Activated CD8-positive, alpha-beta memory T cell treated with anti-CD3 and anti-CD28 coated beads, Interleukin-2, amount 10 ng/mL, durations not matched to agents 7 days and 5 days (primary cell): ENCODE data around the gene TRAPPC12. TPM values are rescaled to one million over a fixed set of nuclear protein-coding genes. Genes with fewer than 3 reads are reported as not detected.
A peak's percentile ranks its signal among the peaks of the same experiment; 100 is the strongest.

Experiments
- ATAC-seq: fragments of 150-1000 bp; cut with Tn5 transposase; one replicate; pipeline ENCODE4 v1.10.0; 2021; ENCODE audit warnings: moderate library complexity
- CTCF ChIA-PET: fragments of 350-600 bp; sonication (Branson Sonifier 250); formaldehyde crosslinking; loops from one replicate; lab custom pipeline; 2021; ENCODE audit warnings: antibody characterized with exemption; lab: Charles Lee
- DNase-seq: peaks from one replicate; pipeline ENCODE4 v3.0.0-alpha.2; 2020
- H3K27ac Mint-ChIP-seq: one replicate; pipeline ENCODE4 v1.8.0; 2021; ENCODE audit warnings: mild to moderate bottlenecking, mixed read lengths
- H3K27me3 Mint-ChIP-seq: one replicate; pipeline ENCODE4 v1.8.0; 2021; ENCODE audit warnings: mixed read lengths
- H3K36me3 Mint-ChIP-seq: one replicate; pipeline ENCODE4 v1.8.0; 2021; ENCODE audit warnings: mild to moderate bottlenecking, mixed read lengths
- H3K4me1 Mint-ChIP-seq: one replicate; pipeline ENCODE4 v1.8.0; 2021; ENCODE audit warnings: mixed read lengths
- H3K4me3 Mint-ChIP-seq: one replicate; pipeline ENCODE4 v1.8.0; 2021; ENCODE audit warnings: mild to moderate bottlenecking, moderate library complexity, mixed read lengths
- H3K9me3 Mint-ChIP-seq: one replicate; pipeline ENCODE4 v1.8.0; 2022; ENCODE audit warnings: low read depth, mixed read lengths
- total RNA-seq, 2 experiments: library from RNA; stranded (reverse); gene quantifications; one replicate each; pipeline ENCODE4 v1.2.3, GENCODE V29; 2021

The TRAPPC12 gene
- total RNA-seq, 2 experiments from 2014 or later = 75.8 to 97.5 TPM

DNA sequence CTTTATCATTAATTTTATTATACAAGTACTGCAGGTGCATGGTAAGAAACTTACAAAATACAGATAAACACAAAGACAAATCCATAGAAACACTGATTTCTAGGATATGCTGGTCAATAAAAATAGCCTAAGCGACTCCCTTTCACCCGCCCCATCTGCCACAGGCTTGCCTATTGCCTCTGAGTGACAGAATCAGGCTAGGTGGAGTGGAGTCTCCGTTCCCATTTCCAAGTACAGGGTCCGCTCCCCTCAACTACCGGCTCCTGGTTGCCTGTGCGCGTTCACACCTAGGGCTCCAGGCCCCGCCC is 201 bp upstream of the TRAPPC12 start:
- no peaks in the 10 kb centered on the region for H3K27me3 Mint-ChIP-seq
- no peaks in the 10 kb centered on the region for H3K9me3 Mint-ChIP-seq
- no peak for ATAC-seq
- H3K4me3 Mint-ChIP-seq = peak overlapping the region; percentile 100
- DNase-seq = no peak
- H3K36me3 Mint-ChIP-seq = peaks cover 15% of the 10 kb centered on the region
- peaks cover 51% of the 10 kb centered on the region for H3K4me1 Mint-ChIP-seq
- CTCF ChIA-PET = interaction anchor here (1.0 to 2.5 kb wide), 4 partner anchors 16 to 273 kb away, joined by 3 to 7 read pairs (median 4); no protein-coding TSS in a partner anchor
- H3K27ac Mint-ChIP-seq = peak overlapping the region; percentile 94

DNA sequence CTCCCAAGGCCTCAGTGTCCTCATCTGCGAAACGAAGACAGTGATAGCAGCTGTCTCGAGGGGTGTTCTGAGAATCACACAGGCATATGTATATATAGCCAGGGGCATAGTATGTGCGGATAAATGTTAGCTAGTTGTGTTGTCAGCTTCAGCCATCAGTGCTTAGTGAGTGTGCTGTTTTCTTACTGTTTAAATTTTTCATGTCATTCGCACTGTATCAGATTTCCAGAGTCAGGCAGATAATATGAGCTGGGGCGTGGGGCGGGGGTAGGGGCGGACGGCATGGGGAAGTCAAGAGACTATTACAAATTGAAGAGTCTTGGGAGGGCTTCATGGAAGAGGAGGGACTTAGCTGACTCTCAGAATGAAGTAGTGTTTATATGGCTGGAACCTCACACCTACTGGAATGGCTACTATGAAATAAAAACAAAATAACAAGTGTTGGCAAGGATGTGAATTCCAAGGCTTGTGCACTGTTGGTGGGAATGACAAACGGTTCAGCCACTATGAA is 7.0 kb downstream of the TRAPPC12 start:
- CTCF ChIA-PET = interaction anchor here (1.3 to 1.6 kb wide), 3 partner anchors 9 to 38 kb away, joined by 3 to 5 read pairs (median 3); no protein-coding TSS in a partner anchor
- Mint-ChIP-seq H3K36me3 (peaks cover 36% of the 10 kb centered on the region), H3K27me3 (no peaks in the 10 kb centered on the region)

DNA sequence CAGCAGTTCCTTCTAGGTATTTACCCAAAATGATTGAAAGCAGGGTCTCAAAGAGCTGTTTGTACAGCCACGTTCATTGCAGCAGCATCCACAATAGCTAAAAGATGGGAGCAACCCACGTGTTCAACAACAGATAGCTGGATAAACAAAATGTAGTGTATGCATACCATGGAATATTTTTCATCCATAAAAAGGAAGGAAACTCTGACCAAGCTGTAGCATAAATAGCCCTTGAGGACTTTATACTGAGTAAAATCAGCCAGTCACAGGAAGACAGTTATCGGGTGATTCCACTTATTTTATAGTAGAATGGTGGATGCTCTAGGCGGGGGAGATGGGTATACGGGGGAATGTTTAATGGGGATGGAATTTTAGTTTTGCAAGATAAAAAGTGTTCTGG is 7.5 kb downstream of the TRAPPC12 start:
- H3K4me3 Mint-ChIP-seq = no peak overlapping the region
- CTCF ChIA-PET = interaction anchor here (1.3 to 1.6 kb wide), 2 partner anchors 8 to 28 kb away, joined by 3 read pairs; no protein-coding TSS in a partner anchor
- no peak overlapping the region for H3K27ac Mint-ChIP-seq
- H3K4me1 Mint-ChIP-seq = peaks cover 15% of the 10 kb centered on the region
- peaks cover 32% of the 10 kb centered on the region for H3K36me3 Mint-ChIP-seq
- ATAC-seq (no peak), DNase-seq (no peak)
- no peaks in the 10 kb centered on the region for H3K27me3 Mint-ChIP-seq
- H3K9me3 Mint-ChIP-seq = no peaks in the 10 kb centered on the region

More for the DNA sequence above, 7.0 kb downstream of the TRAPPC12 start:
- no peak for ATAC-seq
- Mint-ChIP-seq H3K4me3 (no peak overlapping the region), H3K9me3 (no peaks in the 10 kb centered on the region), H3K27ac (no peak overlapping the region), H3K4me1 (peaks cover 19% of the 10 kb centered on the region)
- no peak for DNase-seq

DNA sequence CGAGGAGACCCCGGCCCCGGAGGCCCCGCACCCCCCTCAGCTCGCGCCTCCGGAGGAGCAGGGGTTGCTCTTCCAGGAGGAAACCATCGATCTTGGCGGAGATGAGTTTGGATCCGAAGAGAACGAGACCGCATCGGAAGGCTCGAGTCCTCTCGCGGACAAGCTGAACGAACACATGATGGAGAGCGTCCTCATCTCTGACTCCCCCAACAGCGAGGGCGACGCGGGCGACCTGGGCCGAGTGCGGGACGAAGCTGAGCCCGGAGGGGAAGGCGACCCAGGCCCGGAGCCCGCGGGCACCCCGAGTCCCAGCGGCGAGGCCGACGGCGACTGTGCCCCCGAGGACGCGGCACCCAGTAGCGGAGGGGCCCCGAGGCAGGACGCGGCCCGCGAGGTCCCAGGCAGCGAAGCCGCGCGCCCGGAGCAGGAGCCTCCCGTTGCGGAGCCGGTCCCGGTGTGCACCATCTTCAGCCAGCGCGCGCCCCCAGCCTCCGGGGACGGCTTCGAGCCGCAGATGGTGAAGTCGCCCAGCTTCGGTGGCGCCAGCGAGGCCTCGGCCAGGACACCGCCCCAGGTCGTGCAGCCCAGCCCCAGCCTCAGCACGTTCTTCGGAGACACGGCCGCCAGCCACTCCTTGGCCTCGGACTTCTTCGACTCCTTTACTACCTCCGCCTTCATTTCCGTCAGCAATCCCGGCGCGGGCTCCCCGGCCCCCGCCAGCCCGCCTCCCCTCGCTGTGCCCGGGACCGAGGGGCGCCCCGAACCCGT is 8.3 kb downstream of the TRAPPC12 start:
- Mint-ChIP-seq H3K4me1 (peaks cover 15% of the 10 kb centered on the region), H3K9me3 (no peaks in the 10 kb centered on the region), H3K27ac (no peak overlapping the region), H3K4me3 (no peak overlapping the region), H3K36me3 (peaks cover 40% of the 10 kb centered on the region), H3K27me3 (no peaks in the 10 kb centered on the region)
- CTCF ChIA-PET = interaction anchor here (1.3 to 1.6 kb wide), 2 partner anchors 8 to 29 kb away, joined by 3 read pairs; no protein-coding TSS in a partner anchor
- no peak for ATAC-seq
- no peak for DNase-seq

DNA sequence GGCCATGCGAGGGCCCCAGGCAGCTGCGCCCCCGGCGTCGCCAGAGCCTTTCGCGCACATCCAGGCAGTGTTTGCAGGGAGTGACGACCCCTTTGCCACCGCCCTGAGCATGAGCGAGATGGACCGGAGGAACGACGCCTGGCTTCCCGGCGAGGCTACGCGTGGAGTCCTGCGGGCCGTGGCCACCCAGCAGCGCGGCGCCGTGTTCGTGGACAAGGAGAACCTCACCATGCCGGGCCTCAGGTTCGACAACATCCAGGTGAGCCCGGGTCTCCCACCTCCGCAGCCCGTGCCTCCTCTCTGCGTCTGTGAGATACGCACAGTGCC is 8.9 kb downstream of the TRAPPC12 start:
- no peak overlapping the region for H3K4me3 Mint-ChIP-seq
- DNase-seq (no peak), ATAC-seq (no peak)
- H3K4me1 Mint-ChIP-seq = peaks cover 15% of the 10 kb centered on the region
- H3K36me3 Mint-ChIP-seq = peaks cover 43% of the 10 kb centered on the region
- no peak overlapping the region for H3K27ac Mint-ChIP-seq
- H3K9me3 Mint-ChIP-seq = no peaks in the 10 kb centered on the region
- H3K27me3 Mint-ChIP-seq = no peaks in the 10 kb centered on the region
- CTCF ChIA-PET = no interaction called here

DNA sequence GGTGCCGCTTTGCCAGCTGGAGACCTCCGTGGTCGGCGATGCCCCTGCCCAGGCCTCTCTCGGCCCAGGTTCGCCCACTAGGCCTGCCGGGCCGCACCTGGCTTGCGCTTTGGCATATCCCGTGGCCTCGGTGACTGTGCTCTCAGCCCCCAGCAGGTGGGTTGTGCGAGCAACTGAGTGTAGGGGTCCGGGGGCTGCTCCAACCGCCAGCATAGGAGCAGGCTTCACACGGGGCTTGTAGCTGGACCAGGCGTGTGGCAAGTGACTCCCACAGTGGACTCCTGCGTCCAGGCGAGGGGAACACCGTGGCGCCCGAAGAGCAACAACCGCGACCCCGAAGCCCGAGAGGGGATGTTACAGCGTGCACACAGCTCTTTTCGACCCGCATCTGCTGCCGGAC is 9.7 kb downstream of the TRAPPC12 start:
- CTCF ChIA-PET = interaction anchor here (0.6 kb wide), 1 partner anchor 130 kb away, joined by 3 read pairs; the partner anchor contains the start of gene ADI1
- Mint-ChIP-seq H3K9me3 (no peaks in the 10 kb centered on the region), H3K27ac (no peak overlapping the region), H3K27me3 (no peaks in the 10 kb centered on the region), H3K4me3 (no peak overlapping the region), H3K36me3 (peaks cover 49% of the 10 kb centered on the region), H3K4me1 (peaks cover 12% of the 10 kb centered on the region)
- ATAC-seq (no peak), DNase-seq (no peak)

DNA sequence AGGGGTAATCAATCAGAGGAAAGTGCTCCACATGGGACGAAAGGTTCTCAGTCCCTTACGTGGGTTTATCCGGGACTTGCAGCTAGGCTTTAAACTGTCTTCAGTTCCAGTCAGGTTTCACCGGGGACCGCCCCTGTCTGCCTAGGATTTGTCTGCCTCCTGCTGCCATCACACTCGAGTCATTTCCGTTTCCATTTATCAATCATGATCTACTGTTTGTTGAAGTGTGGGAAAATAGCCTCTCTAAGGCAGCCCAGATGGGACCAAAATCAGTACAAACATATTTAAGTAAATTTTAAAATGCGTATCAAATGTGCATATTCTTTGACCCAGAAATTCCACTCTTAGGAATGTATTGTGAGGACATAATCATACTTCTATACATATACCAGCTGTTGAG is 10.5 kb downstream of the TRAPPC12 start:
- CTCF ChIA-PET = no interaction called here
- ATAC-seq = no peak
- DNase-seq = no peak
- H3K9me3 Mint-ChIP-seq = no peaks in the 10 kb centered on the region
- H3K27ac Mint-ChIP-seq = no peak overlapping the region
- peaks cover 6% of the 10 kb centered on the region for H3K4me1 Mint-ChIP-seq
- H3K36me3 Mint-ChIP-seq = peaks cover 56% of the 10 kb centered on the region
- H3K27me3 Mint-ChIP-seq = no peaks in the 10 kb centered on the region
- H3K4me3 Mint-ChIP-seq = no peak overlapping the region

DNA sequence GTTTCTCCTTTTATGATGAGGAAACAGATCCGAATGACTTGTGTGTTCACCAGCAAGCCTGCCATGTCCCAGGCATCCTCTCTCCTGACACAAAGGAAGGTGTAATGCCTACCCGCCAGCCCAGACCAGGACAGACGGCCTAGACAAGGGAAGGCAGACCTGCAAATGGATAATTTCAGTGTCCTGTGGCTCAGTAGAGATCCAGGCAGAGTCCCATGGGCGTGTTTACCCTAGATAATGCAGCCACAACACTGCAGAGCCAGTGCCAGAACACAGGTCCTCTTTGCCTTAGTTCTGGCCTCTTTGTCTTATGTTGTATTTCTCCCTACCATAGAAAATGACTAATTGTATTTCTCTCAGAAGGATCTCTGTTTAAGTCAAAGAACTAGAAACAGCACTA is 12.7 kb downstream of the TRAPPC12 start:
- CTCF ChIA-PET = no interaction called here
- H3K4me3 Mint-ChIP-seq = no peak overlapping the region
- no peaks in the 10 kb centered on the region for H3K27me3 Mint-ChIP-seq
- peaks cover 6% of the 10 kb centered on the region for H3K9me3 Mint-ChIP-seq
- DNase-seq = no peak
- H3K4me1 Mint-ChIP-seq = peaks cover 6% of the 10 kb centered on the region
- H3K27ac Mint-ChIP-seq = no peak overlapping the region
- ATAC-seq = no peak
- H3K36me3 Mint-ChIP-seq = peaks cover 73% of the 10 kb centered on the region

DNA sequence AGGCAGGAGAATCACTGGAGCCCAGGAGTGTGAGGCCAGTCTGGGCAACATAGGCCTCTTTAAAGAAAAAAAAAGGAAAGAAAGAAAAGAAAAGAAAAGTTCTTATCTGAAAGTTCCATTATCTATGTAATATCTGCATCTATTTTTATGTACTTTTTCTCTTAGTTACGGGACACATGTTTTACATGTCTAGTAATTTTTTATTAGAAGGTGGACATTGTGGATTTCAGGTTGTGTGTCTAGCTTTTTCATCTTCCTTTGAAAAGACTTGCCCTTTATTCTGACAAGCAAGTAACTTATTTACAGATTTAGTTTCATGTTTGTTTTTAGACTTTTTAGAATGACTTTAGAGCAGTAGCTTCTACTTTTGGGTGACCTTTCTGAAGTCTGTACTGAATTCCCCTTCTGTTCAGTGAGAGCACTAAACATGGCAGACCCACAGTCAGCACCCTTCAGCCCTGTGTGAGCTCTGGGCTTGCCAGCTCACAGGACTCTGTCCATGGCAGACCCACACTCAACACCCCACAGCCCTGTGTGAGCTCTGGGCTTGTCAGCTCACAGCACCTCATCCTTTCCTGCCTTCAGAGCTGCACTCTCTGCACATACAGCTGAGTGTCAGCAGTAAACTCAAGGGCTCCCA is 17.5 kb downstream of the TRAPPC12 start:
- no peaks in the 10 kb centered on the region for H3K27me3 Mint-ChIP-seq
- H3K4me1 Mint-ChIP-seq = no peaks in the 10 kb centered on the region
- peaks cover 8% of the 10 kb centered on the region for H3K9me3 Mint-ChIP-seq
- CTCF ChIA-PET = interaction anchor here (1.4 kb wide), 2 partner anchors 17 to 26 kb away, joined by 5 to 6 read pairs; partner anchors contain the start of gene TRAPPC12
- peaks cover 63% of the 10 kb centered on the region for H3K36me3 Mint-ChIP-seq
- H3K27ac Mint-ChIP-seq = no peak overlapping the region
- ATAC-seq = no peak
- DNase-seq = no peak
- H3K4me3 Mint-ChIP-seq = no peak overlapping the region

DNA sequence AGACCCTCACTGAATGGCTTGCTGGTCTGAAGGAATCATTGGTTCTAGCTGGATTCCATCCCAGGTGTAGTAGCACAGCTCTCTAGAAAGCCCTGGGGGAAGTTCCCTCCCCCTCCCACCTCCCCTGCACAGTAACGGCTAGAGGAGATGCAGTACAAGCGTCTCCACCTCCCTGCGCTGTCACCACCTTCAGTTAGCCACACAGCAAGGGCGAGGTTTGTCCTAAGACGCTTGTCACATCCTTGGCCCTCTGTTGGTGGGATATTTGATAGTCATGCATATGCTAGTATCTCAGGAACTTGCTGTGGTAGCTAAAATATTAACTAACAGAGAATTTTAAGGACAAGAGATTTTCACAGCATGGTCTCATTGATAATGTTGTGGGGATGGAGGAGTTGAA is 19.4 kb downstream of the TRAPPC12 start:
- Mint-ChIP-seq H3K9me3 (peaks cover 8% of the 10 kb centered on the region), H3K27me3 (no peaks in the 10 kb centered on the region), H3K4me1 (no peaks in the 10 kb centered on the region), H3K4me3 (no peak overlapping the region), H3K36me3 (peaks cover 56% of the 10 kb centered on the region), H3K27ac (no peak overlapping the region)
- DNase-seq = no peak
- ATAC-seq = no peak
- CTCF ChIA-PET = interaction anchor here (1.6 kb wide), 1 partner anchor 24 kb away, joined by 3 read pairs; no protein-coding TSS in a partner anchor

DNA sequence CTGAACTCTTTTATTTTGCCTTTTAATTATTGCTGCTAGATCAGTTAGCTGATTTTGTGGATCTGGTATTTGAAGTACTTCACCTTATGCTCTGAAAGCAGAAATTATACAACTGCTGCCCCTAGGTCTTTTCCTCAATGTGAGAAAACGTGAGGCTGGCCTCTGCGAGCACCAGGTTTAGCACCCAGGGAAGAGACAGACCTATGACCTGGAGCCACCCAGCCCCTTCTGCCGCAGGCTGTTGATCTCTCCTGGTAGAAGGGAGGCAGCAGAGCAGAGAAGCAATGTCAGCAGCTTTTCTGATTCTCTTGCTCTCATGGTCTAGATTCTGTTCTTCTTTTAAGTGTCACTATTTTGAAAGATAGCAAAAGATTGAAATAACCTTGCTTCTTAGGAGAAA is 19.9 kb downstream of the TRAPPC12 start:
- no peak for ATAC-seq
- CTCF ChIA-PET = no interaction called here
- peaks cover 8% of the 10 kb centered on the region for H3K9me3 Mint-ChIP-seq
- peaks cover 56% of the 10 kb centered on the region for H3K36me3 Mint-ChIP-seq
- no peaks in the 10 kb centered on the region for H3K4me1 Mint-ChIP-seq
- H3K27me3 Mint-ChIP-seq = no peaks in the 10 kb centered on the region
- H3K27ac Mint-ChIP-seq = no peak overlapping the region
- no peak for DNase-seq
- H3K4me3 Mint-ChIP-seq = no peak overlapping the region

DNA sequence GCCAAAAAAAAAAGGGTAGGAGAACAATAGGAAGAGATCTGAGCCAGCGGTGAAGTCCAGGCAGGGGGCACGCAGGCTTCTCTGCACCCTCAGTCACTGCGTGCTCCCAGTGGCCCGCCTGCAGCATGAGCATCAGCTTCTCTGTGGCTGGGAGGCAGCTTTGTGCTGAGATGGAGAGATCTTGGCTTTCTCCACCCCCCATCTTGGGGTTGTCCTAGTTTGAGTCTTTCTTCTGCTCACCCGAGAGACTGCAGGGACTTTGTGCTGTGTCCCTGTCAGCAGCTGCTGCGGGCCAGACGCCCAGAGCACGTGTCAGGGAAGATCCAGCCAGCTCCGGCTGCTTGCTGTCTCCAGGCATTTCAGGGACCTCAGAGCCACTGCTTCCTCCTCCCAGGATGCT is 20.3 kb downstream of the TRAPPC12 start:
- no peak for DNase-seq
- ATAC-seq = no peak
- no peaks in the 10 kb centered on the region for H3K4me1 Mint-ChIP-seq
- peaks cover 52% of the 10 kb centered on the region for H3K36me3 Mint-ChIP-seq
- peaks cover 8% of the 10 kb centered on the region for H3K9me3 Mint-ChIP-seq
- no peaks in the 10 kb centered on the region for H3K27me3 Mint-ChIP-seq
- no peak overlapping the region for H3K27ac Mint-ChIP-seq
- no peak overlapping the region for H3K4me3 Mint-ChIP-seq
- CTCF ChIA-PET = no interaction called here

DNA sequence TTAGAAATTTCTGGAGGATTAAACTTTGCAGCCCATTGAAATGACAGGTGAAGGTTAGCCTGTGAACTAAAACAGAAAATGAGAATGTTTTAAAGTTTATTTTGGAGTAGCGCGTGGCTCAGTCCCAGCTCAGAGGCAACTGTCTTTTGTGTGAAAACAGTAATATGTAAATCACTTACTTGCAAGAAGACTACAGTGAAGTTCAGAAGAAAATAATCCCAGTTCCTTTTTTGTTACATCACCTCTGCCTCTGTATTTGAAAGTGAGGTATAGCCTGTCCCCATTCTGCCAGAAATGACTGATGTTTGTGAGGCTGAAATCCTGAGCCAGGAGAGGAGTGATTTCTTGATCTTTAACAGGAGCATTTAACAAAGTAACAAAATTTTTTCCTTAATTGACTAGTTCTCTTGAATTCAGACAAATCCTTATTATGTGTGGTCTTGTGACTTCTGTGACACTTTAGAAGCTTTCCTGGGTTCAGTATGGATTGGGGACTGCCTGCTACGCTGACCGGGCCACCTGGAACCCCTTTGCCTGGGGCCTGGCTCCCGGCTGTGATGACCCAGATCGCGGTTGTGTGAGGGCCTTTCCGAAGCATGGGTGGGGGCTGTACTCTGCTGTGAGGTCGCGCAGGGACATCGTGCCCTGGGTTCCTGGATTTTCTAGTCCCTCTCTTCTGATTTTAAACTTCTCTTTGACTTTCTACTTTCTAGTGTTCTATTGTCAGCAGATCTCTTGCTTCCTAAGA is 24.3 kb downstream of the TRAPPC12 start:
- H3K27me3 Mint-ChIP-seq = no peaks in the 10 kb centered on the region
- H3K27ac Mint-ChIP-seq = no peak overlapping the region
- CTCF ChIA-PET = no interaction called here
- H3K4me3 Mint-ChIP-seq = no peak overlapping the region
- H3K9me3 Mint-ChIP-seq = no peaks in the 10 kb centered on the region
- H3K4me1 Mint-ChIP-seq = no peaks in the 10 kb centered on the region
- ATAC-seq (no peak), DNase-seq (no peak)
- H3K36me3 Mint-ChIP-seq = peaks cover 19% of the 10 kb centered on the region
